Mesothelial cell of epicardium (in vitro differentiated cells): ENCODE data around the gene ZBTB7A. TPM values are rescaled to one million over a fixed set of nuclear protein-coding genes. Genes with fewer than 3 reads are reported as not detected.

Experiments
- DNase-seq, 2 experiments: peaks; one replicate each; pipeline ENCODE4 v3.0.0; 2021; ENCODE audit warnings: low spot score in 2 of 2; ENCODE audit not compliant: unreplicated experiment in 2 of 2
- H3K27ac Mint-ChIP-seq: 2 replicates; pipeline ENCODE4 v1.8.0; 2021; ENCODE audit warnings: mixed read lengths
- H3K27me3 Mint-ChIP-seq: 2 replicates; pipeline ENCODE4 v1.8.0; 2021; ENCODE audit warnings: low read depth, mixed read lengths
- H3K36me3 Mint-ChIP-seq: 2 replicates; pipeline ENCODE4 v1.8.0; 2021; ENCODE audit warnings: mixed read lengths
- H3K4me1 Mint-ChIP-seq: 2 replicates; pipeline ENCODE4 v1.8.0; 2021; ENCODE audit warnings: mixed read lengths
- H3K4me3 Mint-ChIP-seq: 2 replicates; pipeline ENCODE4 v1.8.0; 2021; ENCODE audit warnings: mild to moderate bottlenecking, moderate library complexity, mixed read lengths
- H3K9me3 Mint-ChIP-seq: 2 replicates; pipeline ENCODE4 v1.8.0; 2021; ENCODE audit warnings: mixed read lengths
- CTCF ChIP-seq: fragments of 200-600 bp; sonication (generic); IDR thresholded peaks from one replicate; pipeline ENCODE4 v1.5.0; 2021; ENCODE audit warnings: antibody characterized with exemption; ENCODE audit not compliant: unreplicated experiment
- total RNA-seq: library from RNA; stranded (reverse); gene quantifications from 3 replicates; pipeline ENCODE4 v1.2.1, GENCODE V29; 2021

Gene ZBTB7A
- total RNA-seq, 1 donor from 2014 or later: 27.9 TPM

- Mint-ChIP-seq H3K36me3 (peaks cover 49% of the 10 kb centered on the region), H3K27me3 (no peaks in the 10 kb centered on the region), H3K9me3 (no peaks in the 10 kb centered on the region), H3K4me3 (no peak overlapping the region), H3K4me1 (no peaks in the 10 kb centered on the region), H3K27ac (no peak overlapping the region)
- DNase-seq: no peak
- TF ChIP-seq CTCF: no peak
These were observed 45.7 kb upstream of the ZBTB7A start for GRCh38 chr19:4112367-4112766.

GRCh38 chr19:4109626-4109945 lies 42.9 kb upstream of the ZBTB7A start:
- Mint-ChIP-seq H3K9me3 (no peaks in the 10 kb centered on the region), H3K4me3 (no peak overlapping the region), H3K4me1 (no peaks in the 10 kb centered on the region), H3K27ac (no peak overlapping the region), H3K36me3 (peaks cover 51% of the 10 kb centered on the region), H3K27me3 (no peaks in the 10 kb centered on the region)
- no peak for TF ChIP-seq CTCF
- no peak for DNase-seq

GRCh38 chr19:4108767-4109625 lies 42.3 kb upstream of the ZBTB7A start:
- Mint-ChIP-seq H3K4me1 (no peaks in the 10 kb centered on the region), H3K27me3 (no peaks in the 10 kb centered on the region), H3K9me3 (no peaks in the 10 kb centered on the region), H3K36me3 (peaks cover 51% of the 10 kb centered on the region), H3K27ac (no peak overlapping the region), H3K4me3 (no peak overlapping the region)
- TF ChIP-seq CTCF: no peak
- DNase-seq: no peak

- TF ChIP-seq CTCF: no peak
- Mint-ChIP-seq H3K27me3 (no peaks in the 10 kb centered on the region), H3K4me1 (no peaks in the 10 kb centered on the region), H3K27ac (no peak overlapping the region), H3K4me3 (no peak overlapping the region), H3K9me3 (no peaks in the 10 kb centered on the region), H3K36me3 (peaks cover 23% of the 10 kb centered on the region)
- no peak for DNase-seq
These were observed 36.4 kb upstream of the ZBTB7A start for GRCh38 chr19:4103080-4103433.

- no peaks in the 10 kb centered on the region for H3K9me3 Mint-ChIP-seq
- no peaks in the 10 kb centered on the region for H3K27me3 Mint-ChIP-seq
- H3K4me1 Mint-ChIP-seq: no peaks in the 10 kb centered on the region
- DNase-seq: no peak
- no peak overlapping the region for H3K27ac Mint-ChIP-seq
- H3K4me3 Mint-ChIP-seq: no peak overlapping the region
- no peak for TF ChIP-seq CTCF
- H3K36me3 Mint-ChIP-seq: peaks cover 21% of the 10 kb centered on the region
These were observed 35.8 kb upstream of the ZBTB7A start for GRCh38 chr19:4102339-4103079.
